HG03432 (cell line): ENCODE measurements around the gene WDR6.
"Not testable (repeated sequence)": the region's sequence is repeated elsewhere in the genome, so short reads cannot be mapped to it uniquely, and the experiment has no call there.

Experiments
- ATAC-seq: cut with Tn5 transposase; IDR thresholded peaks from one replicate; pipeline ENCODE4 v1.9.1; 2021; ENCODE audit warnings: mild to moderate bottlenecking, moderate library complexity; ENCODE audit not compliant: unreplicated experiment

The WDR6 gene

DNA sequence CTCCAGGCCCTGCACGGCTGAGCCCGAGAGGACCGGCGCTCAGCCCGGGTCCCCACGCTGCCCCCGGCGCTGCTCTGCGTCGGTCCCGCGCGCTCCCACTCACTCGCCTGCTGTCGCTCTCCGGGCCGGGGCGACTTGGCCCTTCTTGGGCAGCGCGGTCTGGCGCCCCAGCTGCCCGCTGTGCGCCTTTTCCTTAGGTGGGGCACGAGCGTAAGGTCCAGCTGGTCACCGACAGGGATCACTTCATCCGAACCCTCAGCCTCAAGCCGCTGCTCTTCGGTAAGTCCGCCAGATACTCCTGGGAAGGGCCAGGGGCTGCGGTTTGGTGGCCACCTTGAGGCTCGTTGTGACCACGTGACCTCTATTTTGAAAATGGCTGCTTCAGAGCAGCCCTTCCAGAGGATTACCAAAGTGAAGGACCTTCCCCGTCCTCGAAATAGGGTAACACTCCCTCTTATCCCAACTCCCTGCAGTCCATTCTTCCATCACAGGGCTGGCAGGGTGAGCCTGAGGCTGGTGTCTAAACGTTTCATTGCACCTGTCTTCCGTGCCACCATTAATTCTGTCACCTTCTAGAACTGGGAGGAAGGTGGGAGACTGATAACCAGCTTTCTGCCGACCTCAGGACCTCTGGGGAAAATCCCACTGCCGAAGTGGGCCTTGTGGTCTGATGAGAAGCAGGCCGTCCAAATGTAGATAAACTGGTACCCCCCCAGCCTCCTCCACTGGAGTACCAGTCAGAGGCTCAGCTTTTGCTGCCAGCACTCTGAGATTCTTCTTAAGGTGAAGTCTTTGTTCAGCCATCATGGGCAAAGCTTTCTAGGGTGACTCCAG lies 16.3 kb upstream of the WDR6 start:
- ATAC-seq: no peak

- no peak for ATAC-seq
These were observed 15.2 kb upstream of the WDR6 start for GRCh38 chr3:48991851-48992545.

GRCh38 chr3:48993834-48994233 lies 13.4 kb upstream of the WDR6 start:
- no peak for ATAC-seq

- ATAC-seq: no peak
These were observed 10.6 kb upstream of the WDR6 start for GRCh38 chr3:48996640-48997039.

- no peak for ATAC-seq
These were observed 10.0 kb upstream of the WDR6 start for GRCh38 chr3:48997102-48997635.

DNA sequence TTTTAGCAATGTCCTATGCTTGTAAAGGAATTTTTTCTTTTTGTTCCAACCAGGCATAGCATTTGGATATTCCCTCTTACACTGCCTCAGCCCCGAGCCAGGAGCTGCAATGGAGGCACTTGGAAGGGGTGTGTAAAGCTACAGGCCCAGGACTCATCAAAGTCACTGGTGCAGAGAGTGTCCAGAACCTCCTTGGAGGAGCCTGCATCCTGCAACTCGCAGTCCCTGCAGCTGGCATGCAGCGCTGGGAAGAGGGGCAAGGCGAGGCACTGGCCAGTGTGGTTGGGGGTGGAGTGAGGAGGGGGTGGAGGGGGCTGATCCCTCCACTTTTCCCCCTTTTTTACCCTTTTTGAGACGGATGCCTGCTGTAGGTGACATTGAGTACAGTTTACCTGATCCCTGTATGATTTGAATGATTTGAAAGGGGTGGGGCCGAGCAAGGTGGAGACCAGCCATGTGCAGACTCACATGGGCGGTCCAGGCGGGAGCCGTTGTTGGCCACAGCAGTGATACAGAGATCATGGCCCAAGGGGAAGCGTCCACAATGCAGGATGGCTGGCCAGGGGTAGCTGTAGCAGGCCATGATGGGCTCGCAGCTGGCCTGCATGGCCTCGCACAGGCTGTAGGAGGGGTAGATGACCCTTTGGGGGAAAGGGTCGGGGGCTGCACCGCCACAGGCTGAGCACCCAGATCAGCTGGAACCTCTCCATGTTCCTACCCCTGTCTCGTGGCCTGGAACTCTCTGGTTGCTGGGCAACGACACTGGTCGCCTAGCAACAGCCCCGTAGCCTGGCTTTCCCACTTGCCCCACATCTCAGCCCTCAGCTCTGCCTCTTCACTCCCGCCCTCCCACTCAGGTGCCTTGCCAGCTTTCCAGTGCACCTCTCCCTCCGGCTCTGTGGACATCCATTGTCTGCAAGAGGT lies 9.2 kb upstream of the WDR6 start:
- ATAC-seq: no peak

DNA sequence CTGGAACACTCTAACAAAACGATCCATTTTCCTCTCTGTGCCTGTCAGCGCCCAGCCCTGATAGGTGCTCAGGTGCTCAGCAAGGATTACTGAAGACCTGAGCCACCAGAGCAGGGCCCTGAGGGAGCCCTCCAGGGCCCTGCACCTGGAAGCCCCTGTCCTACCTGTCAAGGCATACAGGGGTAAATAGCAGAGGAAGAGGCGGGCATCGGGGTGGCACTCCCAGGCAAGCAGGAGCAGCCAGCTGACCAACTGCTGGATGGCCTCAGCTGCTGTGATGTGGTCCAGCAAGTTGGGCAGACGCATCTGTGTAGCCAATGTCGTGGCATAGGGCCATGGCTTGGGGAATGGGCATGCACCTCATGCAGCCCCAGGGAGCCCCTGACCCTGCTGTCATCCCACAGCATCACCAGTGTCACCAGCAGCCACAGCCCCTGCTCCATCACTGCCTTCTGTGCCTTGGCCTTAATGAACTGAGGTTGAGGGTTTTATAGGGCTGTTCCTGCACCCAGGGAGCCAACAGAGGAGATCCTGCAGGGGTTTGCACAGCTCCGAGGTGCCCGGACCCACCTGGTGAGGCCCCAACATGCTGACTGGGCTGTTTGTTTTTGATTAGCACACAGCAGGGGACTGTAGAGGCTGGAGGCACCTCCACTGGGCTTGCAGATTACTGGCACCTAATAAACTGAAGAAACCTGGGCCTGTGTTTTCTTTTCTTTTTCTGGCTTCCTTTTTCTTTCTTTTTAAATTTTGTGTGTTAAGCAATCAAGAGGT lies 7.9 kb upstream of the WDR6 start:
- ATAC-seq: no peak

DNA sequence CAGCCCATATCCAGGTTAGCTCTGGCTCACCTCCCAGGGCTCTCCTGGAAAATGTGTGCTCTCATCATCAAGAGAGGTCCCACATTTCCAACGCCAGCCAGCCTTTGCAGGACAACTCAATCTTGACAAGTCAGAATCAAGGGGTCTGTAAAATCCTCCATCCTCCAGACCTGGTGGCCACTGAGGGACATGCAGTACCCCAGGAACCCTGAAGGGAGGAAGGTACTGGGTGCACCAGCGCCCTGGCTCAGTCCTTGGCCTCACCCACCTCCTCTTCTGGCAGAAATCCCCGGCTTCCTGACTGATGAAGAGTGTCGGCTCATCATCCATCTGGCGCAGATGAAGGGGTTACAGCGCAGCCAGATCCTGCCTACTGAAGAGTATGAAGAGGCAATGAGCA lies 6.0 kb upstream of the WDR6 start:
- no peak for ATAC-seq

GRCh38 chr3:49004352-49005302 lies 2.6 kb upstream of the WDR6 start:
- ATAC-seq: no peak

DNA sequence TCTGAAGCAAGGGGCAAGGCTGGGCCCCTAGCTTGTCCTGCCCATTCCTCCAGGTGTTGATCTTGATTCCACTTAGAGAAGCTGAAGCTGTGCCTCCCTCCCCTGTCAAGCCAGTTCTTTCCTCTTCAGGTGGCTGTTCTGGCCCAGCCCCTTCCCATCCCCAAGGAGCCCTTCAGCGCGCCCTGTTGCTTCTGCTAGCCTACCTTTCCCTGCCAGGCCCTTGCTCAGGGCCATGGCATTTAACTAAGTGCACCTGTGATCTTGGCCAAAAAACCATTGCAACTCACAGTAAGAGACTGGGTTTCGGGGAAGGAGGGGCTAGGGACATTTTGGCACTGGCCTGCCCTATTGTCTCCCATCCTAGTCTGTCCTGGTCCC lies 1.9 kb upstream of the WDR6 start:
- ATAC-seq: no peak

- no peak for ATAC-seq
These were observed 1.2 kb upstream of the WDR6 start for GRCh38 chr3:49005998-49006397.

GRCh38 chr3:49006408-49007067 lies 653 bp upstream of the WDR6 start:
- peak; percentile 1 for ATAC-seq

GRCh38 chr3:49007771-49008528 lies 759 bp downstream of the WDR6 start:
- ATAC-seq: peak; percentile 40

- ATAC-seq: not testable (repeated sequence)
These were observed 1.4 kb downstream of the WDR6 start for GRCh38 chr3:49008627-49009026.

DNA sequence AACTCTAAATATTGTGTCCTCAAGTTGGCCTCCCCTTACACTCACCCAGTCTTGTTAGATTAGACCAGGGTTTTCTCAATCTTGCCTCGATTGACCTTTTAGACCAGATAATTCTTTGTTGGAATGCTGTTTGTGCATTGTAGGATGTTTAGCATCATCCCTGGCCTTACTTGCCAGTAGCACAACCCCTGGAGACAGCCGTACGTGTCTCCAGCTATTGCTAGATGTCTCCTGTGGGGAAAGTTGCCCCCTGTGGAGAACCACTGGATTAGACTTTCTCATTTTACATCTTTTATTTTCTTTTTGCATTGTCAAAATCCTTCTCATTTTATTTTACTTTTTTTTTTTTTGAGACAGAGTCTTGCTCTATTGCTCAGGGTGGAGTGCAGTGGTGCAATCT lies 2.2 kb downstream of the WDR6 start:
- no peak for ATAC-seq

DNA sequence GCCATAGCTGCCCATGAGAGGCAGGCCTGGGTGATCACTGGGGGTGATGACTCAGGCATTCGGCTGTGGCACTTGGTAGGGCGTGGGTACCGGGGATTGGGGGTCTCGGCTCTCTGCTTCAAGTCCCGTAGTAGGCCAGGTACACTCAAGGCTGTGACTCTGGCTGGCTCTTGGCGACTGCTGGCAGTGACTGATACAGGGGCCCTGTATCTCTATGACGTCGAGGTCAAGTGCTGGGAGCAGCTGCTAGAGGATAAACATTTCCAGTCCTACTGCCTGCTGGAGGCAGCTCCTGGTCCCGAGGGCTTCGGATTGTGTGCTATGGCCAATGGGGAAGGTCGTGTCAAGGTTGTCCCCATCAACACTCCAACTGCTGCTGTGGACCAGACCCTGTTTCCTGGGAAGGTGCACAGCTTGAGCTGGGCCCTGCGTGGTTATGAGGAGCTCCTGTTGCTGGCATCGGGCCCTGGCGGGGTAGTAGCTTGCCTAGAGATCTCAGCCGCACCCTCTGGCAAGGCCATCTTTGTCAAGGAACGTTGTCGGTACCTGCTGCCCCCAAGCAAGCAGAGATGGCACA lies 5.3 kb downstream of the WDR6 start:
- no peak for ATAC-seq

DNA sequence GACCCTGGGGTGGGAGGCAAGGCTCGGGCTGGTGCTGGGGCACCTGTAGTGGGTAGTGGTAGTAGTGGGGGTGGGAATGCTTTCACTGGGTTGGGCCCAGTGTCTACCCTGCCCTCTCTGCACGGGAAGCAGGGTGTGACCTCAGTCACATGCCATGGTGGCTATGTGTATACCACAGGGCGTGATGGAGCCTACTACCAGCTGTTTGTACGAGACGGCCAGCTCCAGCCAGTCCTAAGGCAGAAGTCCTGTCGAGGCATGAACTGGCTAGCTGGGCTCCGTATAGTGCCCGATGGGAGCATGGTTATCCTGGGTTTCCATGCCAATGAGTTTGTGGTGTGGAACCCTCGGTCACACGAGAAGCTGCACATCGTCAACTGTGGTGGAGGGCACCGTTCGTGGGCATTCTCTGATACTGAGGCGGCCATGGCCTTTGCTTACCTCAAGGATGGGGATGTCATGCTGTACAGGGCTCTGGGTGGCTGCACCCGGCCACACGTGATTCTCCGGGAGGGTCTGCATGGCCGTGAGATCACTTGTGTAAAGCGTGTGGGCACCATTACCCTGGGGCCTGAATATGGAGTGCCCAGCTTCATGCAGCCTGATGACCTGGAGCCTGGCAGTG lies 6.0 kb downstream of the WDR6 start:
- no peak for ATAC-seq
